Right renal pelvis (tissue), 4 donors: ENCODE results near the gene RBM4B. TPM values are rescaled to one million over a fixed set of nuclear protein-coding genes. Genes with fewer than 3 reads are reported as not detected.

ENCODE experiments used
- DNase-seq, 4 donors: peaks; one replicate each; pipeline ENCODE4 v3.0.0-alpha.2; 2013; ENCODE audit warnings: low read depth in 4 of 4, low spot score in 3 of 4, missing footprints in 1 of 4
- polyA plus RNA-seq, 4 donors: library from polyadenylated mRNA; unstranded; fragments of 120-200 nt; gene quantifications; one replicate each; pipeline ENCODE4 v1.2.1, GENCODE V29; 2013; ENCODE audit not compliant: insufficient read length in 4 of 4

The RBM4B gene
- polyA plus RNA-seq, 4 donors = 58.1 to 68.9 (median 67.5) TPM

DNA sequence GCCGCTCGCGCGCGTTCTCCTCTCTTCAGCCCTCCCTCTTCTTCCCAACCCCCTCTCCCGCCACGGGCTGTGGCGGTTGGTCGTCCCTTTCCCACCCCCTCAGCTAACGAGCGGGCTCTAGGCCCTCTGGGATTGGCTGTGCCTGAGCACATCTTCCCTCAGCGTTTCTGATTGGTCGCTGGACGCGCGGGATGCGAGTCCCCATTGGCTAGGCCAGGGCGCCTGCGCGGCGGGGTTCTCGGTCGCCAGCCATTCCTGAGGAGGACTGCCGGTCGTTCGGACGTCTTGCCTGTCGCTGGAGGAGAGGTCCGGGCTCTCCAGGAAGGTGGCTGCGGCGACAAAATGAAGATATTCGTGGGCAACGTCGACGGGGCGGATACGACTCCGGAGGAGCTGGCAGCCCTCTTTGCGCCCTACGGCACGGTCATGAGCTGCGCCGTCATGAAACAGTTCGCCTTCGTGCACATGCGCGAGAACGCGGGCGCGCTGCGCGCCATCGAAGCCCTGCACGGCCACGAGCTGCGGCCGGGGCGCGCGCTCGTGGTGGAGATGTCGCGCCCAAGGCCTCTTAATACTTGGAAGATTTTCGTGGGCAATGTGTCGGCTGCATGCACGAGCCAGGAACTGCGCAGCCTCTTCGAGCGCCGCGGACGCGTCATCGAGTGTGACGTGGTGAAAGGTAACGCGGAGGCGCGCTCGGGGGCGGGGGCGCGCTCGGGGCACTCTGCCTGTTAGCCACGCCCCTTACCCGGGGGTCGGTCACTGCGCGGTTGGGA, 61.1 kb downstream of the RBM4B start, which contains the start of gene RBM14:
Gene RBM14, plus strand, starts transcription at position 252 of the 776 bp plus-strand sequence. Its CDS starts 91 bp downstream, at position 343.
- peak; percentile 97 to 99 (median 98) for DNase-seq

Other genes starting within 250 kb of the RBM4B start
- 10 to 100 TPM; 72.4 to 80.1 (median 78.3) TPM for gene MRPL11, start 239.0 kb downstream of the RBM4B start, polyA plus RNA-seq
- 1 to 10 TPM; 4.5 to 7.0 (median 5.2) TPM for gene PELI3, start 211.0 kb downstream of the RBM4B start, polyA plus RNA-seq
- 10 to 100 TPM; 19.7 to 26.0 (median 22.5) TPM for gene DPP3, start 197.5 kb downstream of the RBM4B start, polyA plus RNA-seq
- gene BBS1, start 167.3 kb downstream of the RBM4B start, polyA plus RNA-seq = 10 to 100 TPM; 68.9 to 76.6 (median 76.0) TPM
- 10 to 100 TPM in 1 of 4 donors, 1 to 10 TPM in 3; 7.8 to 11.9 (median 8.5) TPM for gene ZDHHC24, start 131.8 kb downstream of the RBM4B start, polyA plus RNA-seq
- under 1 TPM; 0.40 to 0.67 (median 0.50) TPM for gene ACTN3, start 131.0 kb downstream of the RBM4B start, polyA plus RNA-seq
- 100 to 1,000 TPM in 3 of 4 donors, 10 to 100 TPM in 1; 94.2 to 115 (median 103) TPM for gene CTSF, start 109.3 kb downstream of the RBM4B start, polyA plus RNA-seq
- under 1 TPM; 0.30 to 0.37 (median 0.33) TPM for gene CCDC87, start 84.8 kb downstream of the RBM4B start, polyA plus RNA-seq
- gene CCS, start 84.7 kb downstream of the RBM4B start, polyA plus RNA-seq = 10 to 100 TPM; 40.6 to 61.2 (median 50.2) TPM
- gene RBM14, start 61.3 kb downstream of the RBM4B start, polyA plus RNA-seq = 10 to 100 TPM; 59.4 to 70.6 (median 63.8) TPM
- gene RBM4, start 39.2 kb downstream of the RBM4B start, polyA plus RNA-seq = 100 to 1,000 TPM; 242 to 263 (median 252) TPM
- gene SPTBN2, start 51.3 kb upstream of the RBM4B start, polyA plus RNA-seq = 10 to 100 TPM; 48.0 to 59.4 (median 52.8) TPM
- gene RCE1, start 165.6 kb upstream of the RBM4B start, polyA plus RNA-seq = 10 to 100 TPM; 22.0 to 29.7 (median 23.6) TPM
- gene LRFN4, start 179.2 kb upstream of the RBM4B start, polyA plus RNA-seq = 10 to 100 TPM; 12.7 to 28.6 (median 16.7) TPM